GM18873 (cell line): ENCODE measurements around the gene NUP62.
"Not testable (repeated sequence)": the region's sequence is repeated elsewhere in the genome, so short reads cannot be mapped to it uniquely, and the experiment has no call there.

Experiments used
- ATAC-seq: cut with Tn5 transposase; IDR thresholded peaks from one replicate; pipeline ENCODE4 v1.9.1; 2021; ENCODE audit warnings: mild to moderate bottlenecking, moderate library complexity, moderate number of reproducible peaks; ENCODE audit not compliant: unreplicated experiment, low FRiP score

The NUP62 gene

GRCh38 chr19:49927526-49928264 is 1.6 kb downstream of the NUP62 start:
- no peak for ATAC-seq

- ATAC-seq = no peak
Measured at GRCh38 chr19:49926515-49926914, 2.8 kb downstream of the NUP62 start.

- no peak for ATAC-seq
Measured at GRCh38 chr19:49925486-49925885, 3.8 kb downstream of the NUP62 start.

- ATAC-seq = not testable (repeated sequence)
Measured at GRCh38 chr19:49924881-49925210, 4.5 kb downstream of the NUP62 start.

- no peak for ATAC-seq
Measured at GRCh38 chr19:49924004-49924880, 5.1 kb downstream of the NUP62 start.

- ATAC-seq = no peak
Measured at GRCh38 chr19:49923055-49924003, 6.0 kb downstream of the NUP62 start.

- no peak for ATAC-seq
Measured at GRCh38 chr19:49921871-49922795, 7.2 kb downstream of the NUP62 start.

GRCh38 chr19:49920624-49921363 is 8.5 kb downstream of the NUP62 start:
- ATAC-seq = no peak

GRCh38 chr19:49918089-49918488 is 11.2 kb downstream of the NUP62 start:
- ATAC-seq = no peak

GRCh38 chr19:49916839-49917733 is 12.2 kb downstream of the NUP62 start:
- ATAC-seq = no peak

GRCh38 chr19:49915271-49915670 is 14.0 kb downstream of the NUP62 start:
- no peak for ATAC-seq

- no peak for ATAC-seq
Measured at GRCh38 chr19:49913720-49914119, 15.6 kb downstream of the NUP62 start.

- no peak for ATAC-seq
Measured at GRCh38 chr19:49912965-49913685, 16.2 kb downstream of the NUP62 start.

- no peak for ATAC-seq
Measured at GRCh38 chr19:49911381-49912145, 17.7 kb downstream of the NUP62 start.

GRCh38 chr19:49910179-49910578 is 19.1 kb downstream of the NUP62 start:
- ATAC-seq = no peak
